Neural progenitor cell (in vitro differentiated cells): ENCODE measurements around the gene GTPBP1. TPM values are rescaled to one million over a fixed set of nuclear protein-coding genes. Genes with fewer than 3 reads are reported as not detected.

Experiments
- DNase-seq: peaks from one replicate; pipeline ENCODE4 v3.0.0-alpha.2; 2016; ENCODE audit warnings: low spot score
- H2AFZ ChIP-seq: fragments of 200-600 bp; sonication (generic); replicated peaks from 2 replicates; pipeline ENCODE4 v1.6.1; 2016; ENCODE audit warnings: antibody characterized with exemption
- H3F3A ChIP-seq: fragments of 200-600 bp; sonication (generic); 2 replicates; pipeline ENCODE4 v1.6.1; 2016; ENCODE audit warnings: antibody characterized with exemption, low read depth
- H3K27ac ChIP-seq: fragments of 200-600 bp; sonication (generic); 2 replicates; pipeline ENCODE4 v1.5.1; 2016; ENCODE audit warnings: mild to moderate bottlenecking
- H3K27me3 ChIP-seq: fragments of 200-600 bp; sonication (generic); 2 replicates; pipeline ENCODE4 v1.6.1; 2016; ENCODE audit warnings: mild to moderate bottlenecking, moderate library complexity
- H3K36me3 ChIP-seq: fragments of 200-600 bp; sonication (generic); 2 replicates; pipeline ENCODE4 v1.5.1; 2016
- H3K4me1 ChIP-seq: fragments of 200-600 bp; sonication (generic); 2 replicates; pipeline ENCODE4 v1.6.1; 2016; ENCODE audit warnings: mixed run types
- H3K4me2 ChIP-seq: fragments of 200-600 bp; sonication (generic); 2 replicates; pipeline ENCODE4 v1.6.1; 2016
- H3K4me3 ChIP-seq: fragments of 200-600 bp; sonication (generic); 2 replicates; pipeline ENCODE4 v1.5.1; 2016
- H3K79me2 ChIP-seq: fragments of 200-600 bp; sonication (generic); 2 replicates; pipeline ENCODE4 v1.6.1; 2016; ENCODE audit warnings: low read depth
- H3K9ac ChIP-seq: fragments of 200-600 bp; sonication (generic); 2 replicates; pipeline ENCODE4 v1.6.1; 2016
- H3K9me3 ChIP-seq: fragments of 200-600 bp; sonication (generic); 2 replicates; pipeline ENCODE4 v1.5.1; 2016; ENCODE audit warnings: low read depth
- H4K20me1 ChIP-seq: fragments of 200-600 bp; sonication (generic); 2 replicates; pipeline ENCODE4 v1.6.1; 2016; ENCODE audit warnings: low read depth
- H3K27ac Mint-ChIP-seq: 3 replicates; pipeline ENCODE4 v1.8.0; 2021; ENCODE audit warnings: mixed read lengths
- H3K27me3 Mint-ChIP-seq: 2 replicates; pipeline ENCODE4 v1.8.0; 2022; ENCODE audit warnings: low read depth, mild to moderate bottlenecking, inconsistent platforms, moderate library complexity, mixed read lengths; ENCODE audit not compliant: insufficient read depth
- H3K36me3 Mint-ChIP-seq: 3 replicates; pipeline ENCODE4 v1.8.0; 2021; ENCODE audit warnings: mixed read lengths
- H3K4me1 Mint-ChIP-seq: 3 replicates; pipeline ENCODE4 v1.8.0; 2021; ENCODE audit warnings: mixed read lengths
- H3K4me3 Mint-ChIP-seq: 3 replicates; pipeline ENCODE4 v1.8.0; 2021; ENCODE audit warnings: mild to moderate bottlenecking, moderate library complexity, mixed read lengths
- H3K9me3 Mint-ChIP-seq: 3 replicates; pipeline ENCODE4 v1.8.0; 2020; ENCODE audit warnings: mixed read lengths
- CTCF ChIP-seq: fragments of 200-600 bp; sonication (generic); IDR thresholded peaks from 2 replicates; pipeline ENCODE4 v1.5.1; 2017; ENCODE audit warnings: antibody characterized with exemption, mild to moderate bottlenecking
- EZH2 ChIP-seq: fragments of 200-600 bp; sonication (generic); IDR thresholded peaks from 2 replicates; pipeline ENCODE4 v1.6.1; 2017; ENCODE audit warnings: antibody characterized with exemption, mild to moderate bottlenecking, moderate library complexity
- EZH2phosphoT487 ChIP-seq: fragments of 200-600 bp; sonication (generic); IDR thresholded peaks from 2 replicates; pipeline ENCODE4 v1.6.1; 2017; ENCODE audit warnings: antibody characterized with exemption
- total RNA-seq: library from RNA; depleted of rRNA; stranded (reverse); fragments of >200 nt; gene quantifications from 2 replicates; pipeline ENCODE4 v1.2.3, GENCODE V29; 2015; ENCODE audit warnings: low replicate concordance

GTPBP1 gene
- total RNA-seq, 1 donor from 2014 or later, result 40.8 TPM

- no peak overlapping the region for H3K4me3 ChIP-seq
Measured at GRCh38 chr22:38733329-38733723, 27.6 kb downstream of the GTPBP1 start.

GRCh38 chr22:38733724-38734381 is 28.1 kb downstream of the GTPBP1 start:
- no peak overlapping the region for H3K4me2 ChIP-seq
- peaks cover 4% of the 10 kb centered on the region for H3K27me3 Mint-ChIP-seq
- H3K4me3 Mint-ChIP-seq, result no peak overlapping the region
- H3K9ac ChIP-seq, result no peak overlapping the region
- H4K20me1 ChIP-seq, result peaks cover 10% of the 10 kb centered on the region
- no peaks in the 10 kb centered on the region for H3K9me3 ChIP-seq
- no peaks in the 10 kb centered on the region for H3K79me2 ChIP-seq
- H3K4me1 ChIP-seq, result no peaks in the 10 kb centered on the region
- no peak overlapping the region for H3K27ac ChIP-seq
- peaks cover 13% of the 10 kb centered on the region for H3K36me3 Mint-ChIP-seq
- no peak overlapping the region for H2AFZ ChIP-seq
- H3K4me3 ChIP-seq, result no peak overlapping the region
- H3K9me3 Mint-ChIP-seq, result no peaks in the 10 kb centered on the region
- no peaks in the 10 kb centered on the region for H3K27me3 ChIP-seq
- no peaks in the 10 kb centered on the region for H3K4me1 Mint-ChIP-seq
- no peak for DNase-seq
- no peak overlapping the region for H3K27ac Mint-ChIP-seq
- no peaks in the 10 kb centered on the region for H3K36me3 ChIP-seq
- peaks cover 3% of the 10 kb centered on the region for H3F3A ChIP-seq
- TF ChIP-seq EZH2phosphoT487 (no peak), EZH2 (no peak), CTCF (no peak)

More at GRCh38 chr22:38733329-38733723, 27.6 kb downstream of the GTPBP1 start:
- peaks cover 4% of the 10 kb centered on the region for H3K27me3 Mint-ChIP-seq
- no peaks in the 10 kb centered on the region for H3K9me3 Mint-ChIP-seq
- Histone ChIP-seq H3K9me3 (no peaks in the 10 kb centered on the region), H3K27me3 (no peaks in the 10 kb centered on the region), H4K20me1 (peaks cover 10% of the 10 kb centered on the region), H3K27ac (no peak overlapping the region), H3K9ac (no peak overlapping the region), H2AFZ (no peak overlapping the region), H3K36me3 (no peaks in the 10 kb centered on the region), H3K4me2 (no peak overlapping the region), H3F3A (peaks cover 3% of the 10 kb centered on the region), H3K79me2 (no peaks in the 10 kb centered on the region), H3K4me1 (no peaks in the 10 kb centered on the region)
- H3K4me3 Mint-ChIP-seq, result no peak overlapping the region
- TF ChIP-seq EZH2phosphoT487, result no peak
- TF ChIP-seq CTCF, result peak; percentile 76
- no peak overlapping the region for H3K27ac Mint-ChIP-seq
- H3K4me1 Mint-ChIP-seq, result no peaks in the 10 kb centered on the region
- peak; percentile 70 for DNase-seq
- H3K36me3 Mint-ChIP-seq, result peaks cover 13% of the 10 kb centered on the region

- H3K4me1 ChIP-seq, result no peaks in the 10 kb centered on the region
- H3K27ac Mint-ChIP-seq, result no peak overlapping the region
- H4K20me1 ChIP-seq, result peaks cover 10% of the 10 kb centered on the region
- no peak overlapping the region for H2AFZ ChIP-seq
- no peak overlapping the region for H3K9ac ChIP-seq
- H3K27me3 Mint-ChIP-seq, result peaks cover 4% of the 10 kb centered on the region
- no peak overlapping the region for H3K27ac ChIP-seq
- H3K4me3 Mint-ChIP-seq, result no peak overlapping the region
- peaks cover 3% of the 10 kb centered on the region for H3F3A ChIP-seq
- DNase-seq, result no peak
- H3K36me3 ChIP-seq, result no peaks in the 10 kb centered on the region
- H3K27me3 ChIP-seq, result no peaks in the 10 kb centered on the region
- no peaks in the 10 kb centered on the region for H3K9me3 Mint-ChIP-seq
- H3K9me3 ChIP-seq, result no peaks in the 10 kb centered on the region
- no peak for TF ChIP-seq CTCF
- TF ChIP-seq EZH2phosphoT487, result no peak
- no peak for TF ChIP-seq EZH2
- peaks cover 10% of the 10 kb centered on the region for H3K36me3 Mint-ChIP-seq
- no peak overlapping the region for H3K4me3 ChIP-seq
- H3K79me2 ChIP-seq, result no peaks in the 10 kb centered on the region
- H3K4me2 ChIP-seq, result no peak overlapping the region
- no peaks in the 10 kb centered on the region for H3K4me1 Mint-ChIP-seq
Measured at GRCh38 chr22:38734421-38735100, 28.8 kb downstream of the GTPBP1 start.
